IMR-90 (cell line): ENCODE data around the gene ZNF524. TPM values are rescaled to one million over a fixed set of nuclear protein-coding genes. Genes with fewer than 3 reads are reported as not detected.
A peak's percentile ranks its signal among the peaks of the same experiment; 100 is the strongest.

Experiments used
- ATAC-seq: fragments of 200-7000 bp; cut with Tn5 transposase; 2 replicates; pipeline ENCODE4 v1.9.1; 2020; ENCODE audit warnings: low read depth, mild to moderate bottlenecking, moderate library complexity
- BruUV-seq: library from RNA; stranded (reverse); fragments of 400-500 nt; replicated peaks from 2 replicates; lab custom pipeline; 2021; lab: Mats Ljungman, UMichigan
- CTCF ChIA-PET: fragments of 300-600 bp; formaldehyde crosslinking; extraction: SDS; loops from one replicate; lab custom pipeline; 2021; ENCODE audit warnings: antibody characterized with exemption; lab: Yijun Ruan, JAX
- POLR2A ChIA-PET: fragments of 300-600 bp; sonication (Branson Sonifier 250); formaldehyde crosslinking; loops from one replicate; lab custom pipeline; 2022; ENCODE audit warnings: antibody characterized with exemption; ENCODE audit not compliant: unreplicated experiment; lab: Charles Lee
- DNase-seq: peaks from one replicate; pipeline ENCODE4 v3.0.0; 2013
- H2AFZ ChIP-seq: replicated peaks from 2 replicates; pipeline ENCODE3; 2013; ENCODE audit warnings: low read length, mild to moderate bottlenecking; ENCODE audit not compliant: poor library complexity
- H2AK5ac ChIP-seq: 2 replicates; pipeline ENCODE4 v1.6.1; 2013; ENCODE audit warnings: low read depth, low read length, inconsistent platforms
- H2AK9ac ChIP-seq: replicated peaks from 2 replicates; pipeline ENCODE3; 2013; ENCODE audit warnings: mild to moderate bottlenecking, low read depth, low read length, moderate library complexity; ENCODE audit not compliant: poor library complexity
- H2BK120ac ChIP-seq: 2 replicates; pipeline ENCODE4 v1.6.1; 2013; ENCODE audit warnings: low read depth, low read length, inconsistent platforms
- H2BK15ac ChIP-seq: 3 replicates; pipeline ENCODE4 v1.6.1; 2013; ENCODE audit warnings: low read depth, low read length, inconsistent platforms
- H2BK20ac ChIP-seq: 2 replicates; pipeline ENCODE4 v1.6.1; 2013; ENCODE audit warnings: low read depth, mild to moderate bottlenecking, inconsistent platforms, low read length, moderate library complexity
- H2BK5ac ChIP-seq: 2 replicates; pipeline ENCODE4 v1.6.1; 2013; ENCODE audit warnings: mild to moderate bottlenecking, low read depth, low read length, inconsistent platforms; ENCODE audit not compliant: poor library complexity, severe bottlenecking
- H3K14ac ChIP-seq: replicated peaks from 2 replicates; pipeline ENCODE4 v1.6.1; 2013; ENCODE audit warnings: low read depth, low read length, inconsistent platforms
- H3K18ac ChIP-seq: 2 replicates; pipeline ENCODE4 v1.6.1; 2013; ENCODE audit warnings: low read depth, low read length, control low read depth
- H3K23ac ChIP-seq: 2 replicates; pipeline ENCODE4 v1.6.1; 2013; ENCODE audit warnings: low read depth, low read length, inconsistent platforms
- H3K27ac ChIP-seq: 2 replicates; pipeline ENCODE4 v1.5.1; 2013; ENCODE audit warnings: mild to moderate bottlenecking, control low read depth, low read length; ENCODE audit not compliant: insufficient read depth
- H3K27me3 ChIP-seq: 2 replicates; pipeline ENCODE4 v1.6.1; 2013; ENCODE audit warnings: low read length; ENCODE audit not compliant: control insufficient read depth, insufficient read depth
- H3K36me3 ChIP-seq: 2 replicates; pipeline ENCODE4 v1.6.1; 2013; ENCODE audit warnings: low read length, mixed read lengths; ENCODE audit not compliant: control insufficient read depth, insufficient read depth
- H3K4ac ChIP-seq: 2 replicates; pipeline ENCODE4 v1.6.1; 2013; ENCODE audit warnings: low read depth, low read length, inconsistent platforms
- H3K4me1 ChIP-seq: 2 replicates; pipeline ENCODE4 v1.6.1; 2013; ENCODE audit warnings: low read length, mixed read lengths; ENCODE audit not compliant: control insufficient read depth, insufficient read depth
- H3K4me2 ChIP-seq: 2 replicates; pipeline ENCODE4 v1.6.1; 2013; ENCODE audit warnings: low read depth, mild to moderate bottlenecking, control low read depth, low read length, moderate library complexity
- H3K4me3 ChIP-seq: 2 replicates; pipeline ENCODE4 v1.5.1; 2013; ENCODE audit warnings: low read depth, mild to moderate bottlenecking, control low read depth, low read length, moderate library complexity; ENCODE audit not compliant: insufficient read depth
- H3K56ac ChIP-seq: 2 replicates; pipeline ENCODE4 v1.6.1; 2013; ENCODE audit warnings: low read length, inconsistent platforms; ENCODE audit not compliant: insufficient read depth; ENCODE audit errors: extremely low read depth
- H3K79me1 ChIP-seq, 2 experiments: 2 replicates each; pipeline ENCODE4 v1.6.1; 2013; ENCODE audit warnings: low read length in 2 of 2, inconsistent platforms in 1 of 2, low read depth in 1 of 2
- H3K9ac ChIP-seq: 2 replicates; pipeline ENCODE4 v1.6.1; 2013; ENCODE audit warnings: low read depth, low read length, control low read depth
- H3K9me1 ChIP-seq: 2 replicates; pipeline ENCODE4 v1.6.1; 2013; ENCODE audit warnings: low read length, inconsistent platforms; ENCODE audit not compliant: insufficient read depth
- H3K9me3 ChIP-seq: 2 replicates; pipeline ENCODE4 v1.6.1; 2013; ENCODE audit warnings: low read length; ENCODE audit not compliant: control insufficient read depth, insufficient read depth
- H4K20me1 ChIP-seq: 2 replicates; pipeline ENCODE4 v1.6.1; 2013; ENCODE audit warnings: low read length, inconsistent platforms; ENCODE audit not compliant: insufficient read depth
- H4K5ac ChIP-seq: 2 replicates; pipeline ENCODE4 v1.6.1; 2013; ENCODE audit warnings: mild to moderate bottlenecking, low read depth, low read length, control low read depth
- H4K8ac ChIP-seq, 2 experiments: 2 replicates each; pipeline ENCODE4 v1.6.1; 2013; ENCODE audit warnings: low read depth in 2 of 2, low read length in 2 of 2, control low read depth in 1 of 2, inconsistent platforms in 1 of 2
- H4K91ac ChIP-seq: 2 replicates; pipeline ENCODE4 v1.6.1; 2013; ENCODE audit warnings: low read depth, low read length, inconsistent platforms; ENCODE audit not compliant: insufficient read depth
- CEBPB ChIP-seq: IDR thresholded peaks from 2 replicates; pipeline ENCODE4 v1.6.1; 2012; ENCODE audit warnings: low read depth, low read length, improper control_type of control experiment
- CTCF ChIP-seq: conservative IDR thresholded peaks from 2 replicates; pipeline ENCODE4 v1.5.1; 2012; ENCODE audit warnings: mild to moderate bottlenecking, low read depth, low read length, improper control_type of control experiment
- FOS ChIP-seq: fragments of 150-350 bp; IDR thresholded peaks from 2 replicates; pipeline ENCODE4 v1.6.1; 2016; ENCODE audit warnings: low read depth, low read length
- MAFK ChIP-seq: IDR thresholded peaks from 2 replicates; pipeline ENCODE4 v1.6.1; 2012; ENCODE audit warnings: low read depth, low read length, improper control_type of control experiment
- MXI1 ChIP-seq: IDR thresholded peaks from 2 replicates; pipeline ENCODE4 v1.6.1; 2012; ENCODE audit warnings: low read depth, mild to moderate bottlenecking, low read length, moderate library complexity, borderline replicate concordance
- POLR2A ChIP-seq: IDR thresholded peaks from 2 replicates; pipeline ENCODE4 v1.6.1; 2012; ENCODE audit warnings: mild to moderate bottlenecking, low read depth, low read length
- RAD21 ChIP-seq: IDR thresholded peaks from 2 replicates; pipeline ENCODE4 v1.6.1; 2012; ENCODE audit warnings: low read length, improper control_type of control experiment
- RFX5 ChIP-seq: IDR thresholded peaks from 2 replicates; pipeline ENCODE4 v1.8.0; 2012; ENCODE audit warnings: low read depth, mild to moderate bottlenecking, low read length, moderate library complexity
- SMC3 ChIP-seq: fragments of 150-350 bp; IDR thresholded peaks from 2 replicates; pipeline ENCODE4 v1.6.1; 2016; ENCODE audit warnings: low read depth, mild to moderate bottlenecking, antibody characterized with exemption, low read length, moderate library complexity
- USF2 ChIP-seq: fragments of 150-350 bp; IDR thresholded peaks from 2 replicates; pipeline ENCODE4 v1.6.1; 2017; ENCODE audit warnings: mild to moderate bottlenecking, antibody characterized with exemption, low read length, low read depth
- WGBS, 2 experiments: methylation state at CpG; one replicate each; pipeline versions ENCODE4 v1.1.5 to v1.1.7; 2013; ENCODE audit warnings: missing lambda C conversion rate in 2 of 2; ENCODE audit not compliant: insufficient read length in 1 of 2; ENCODE audit errors: extremely low coverage in 2 of 2; 5-methylcytosine and 5-hydroxymethylcytosine counted together
- dilution Hi-C: fragments of 300-500 bp; cut with HindIII; formaldehyde crosslinking; loops from one replicate; pipeline ENCODE4 v1.14.3; 2018; ENCODE audit warnings: low sequenced_read_pairs; ENCODE audit not compliant: unreplicated experiment
- in situ Hi-C: fragments of 300-500 bp; cut with MboI; formaldehyde crosslinking; loops from 3 replicates; pipeline ENCODE4 v1.14.3; 2019; ENCODE audit warnings: low sequenced_read_pairs, inconsistent platforms, mixed read lengths
- intact Hi-C: fragments of 100-400 bp; cut with micrococcal nuclease; formaldehyde crosslinking; loops from 2 replicates; pipeline ENCODE4 v1.10.0; 2022
- polyA plus RNA-seq, 3 experiments: library from polyadenylated mRNA; depleted of rRNA; stranded (reverse); fragments of >200 nt; gene quantifications; 2 replicates each; pipeline ENCODE4 v1.2.3, GENCODE V29; 2012; ENCODE audit warnings: low replicate concordance in 1 of 3
- total RNA-seq: library from RNA; depleted of rRNA; stranded (reverse); fragments of >200 nt; gene quantifications from 2 replicates; pipeline ENCODE4 v1.2.3, GENCODE V29; 2012

The ZNF524 gene
- total and polyA plus RNA-seq, 2 of the 4 experiments (the other 2 are of a cell fraction), result 2.3 to 6.6 TPM

- Histone ChIP-seq H4K20me1 (peaks cover 28% of the 10 kb centered on the region), H2AK9ac (peak overlapping the region; percentile 75), H2AK5ac (peak overlapping the region; percentile 94; the same call in 1 of the 2 replicates), H3K4ac (no peak overlapping the region), H3K4me2 (peak overlapping the region; percentile 97), H3K9me1 (peaks cover 7% of the 10 kb centered on the region; the same call in 1 of the 2 replicates), H3K9ac (peak overlapping the region; percentile 81), H3K27me3 (no peaks in the 10 kb centered on the region), H2BK120ac (no peak overlapping the region), H3K27ac (no peak overlapping the region), H3K56ac (no peak overlapping the region), H3K9me3 (peaks cover 5% of the 10 kb centered on the region; the same call in 1 of the 2 replicates), H2AFZ (no peak overlapping the region), H3K23ac (peak overlapping the region; percentile 75; the same call in 1 of the 2 replicates), H4K5ac (no peak overlapping the region), H4K8ac (no peak overlapping the region), H2BK20ac (no peak overlapping the region), H3K79me1 (peaks cover 37 to 63% of the 10 kb centered on the region in 2 experiments), H2BK5ac (no peak overlapping the region), H4K91ac (no peak overlapping the region; the same call in 1 of the 2 replicates), H3K14ac (0 out of 2 replicates have a peak overlapping the region, but pooled peaks have one; percentile 65), H2BK15ac (no peak overlapping the region), H3K36me3 (peaks cover 17% of the 10 kb centered on the region), H3K18ac (no peak overlapping the region), H3K4me1 (peaks cover 5% of the 10 kb centered on the region; the same call in 1 of the 2 replicates), H3K4me3 (no peak overlapping the region)
- ChIA-PET CTCF (interaction anchor here (0.6 to 2.3 kb wide), 8 partner anchors 12 to 246 kb away, joined by 3 to 11 read pairs (median 6); partner anchors contain the start of genes U2AF2 and ZNF784), POLR2A (interaction anchor here (1.1 kb wide), 1 partner anchor 31 kb away, joined by 4 read pairs; no protein-coding TSS in a partner anchor)
- BruUV-seq, result no TSS peak
- WGBS, 2 experiments, result 82% methylated on average over 7 of the region's 9 CpGs; no CpG with 5 or more reads in 1 of the 2 experiments
- no peak for TF ChIP-seq CTCF
- TF ChIP-seq FOS, result no peak
- TF ChIP-seq MXI1, result no peak
- no peak for TF ChIP-seq RFX5
- TF ChIP-seq RAD21, result no peak
- no peak for TF ChIP-seq USF2
- TF ChIP-seq CEBPB, result no peak
- TF ChIP-seq POLR2A, result no peak
- TF ChIP-seq SMC3, result no peak
- no peak for TF ChIP-seq MAFK
- in situ Hi-C loops, result loop anchor here (5.0 kb wide), 1 partner anchor 90 kb away; no protein-coding TSS in a partner anchor
- dilution Hi-C loops, result no loop called here
- DNase-seq (no peak), ATAC-seq (no peak)
- intact Hi-C loops, result loop anchor here (1.0 to 2.0 kb wide), 2 partner anchors 90 to 146 kb away; partner anchors contain the start of gene ISOC2
Measured at GRCh38 chr19:55606817-55607216, 6.7 kb downstream of the ZNF524 start.
